Measurements from ENCODE around the gene ARSI. TPM values are rescaled to one million over a fixed set of nuclear protein-coding genes. Genes with fewer than 3 reads are reported as not detected.

The ARSI gene
- total RNA-seq, 6 donors from 2014 or later = 0.78 to 6.3 (median 2.8) TPM

DNA sequence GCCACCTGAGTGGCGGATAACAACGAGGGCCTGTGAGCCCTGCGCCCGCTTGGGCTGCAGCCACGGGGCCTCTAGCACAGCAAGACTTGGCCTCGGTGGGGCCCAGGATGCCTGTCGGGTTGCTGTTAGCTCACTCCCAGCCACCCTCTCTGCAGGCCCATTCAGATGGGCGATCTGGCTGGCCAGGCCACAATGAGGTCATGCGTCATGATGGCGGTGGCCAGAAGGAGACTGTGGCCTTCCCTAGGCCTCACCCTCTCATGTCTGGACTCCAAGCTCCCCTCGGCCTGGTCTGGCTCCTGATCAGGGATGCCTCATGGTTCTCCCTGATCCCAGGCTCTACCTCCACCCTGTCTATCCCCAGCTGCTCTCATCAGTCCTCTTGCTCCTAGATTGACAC is 35.8 kb upstream of the ARSI start:
- DNase-seq (no peak), ATAC-seq (ENCODE audit: low FRiP score in 2 of 2) (peak in 1 of 2 donors; percentile 7)
- Histone ChIP-seq H3K36me3 (no peaks in the 10 kb centered on the region), H3K4me1 (no peaks in the 10 kb centered on the region), H3K27ac (no peak overlapping the region), H3K27me3 (no peaks in the 10 kb centered on the region), H3K9me3 (no peaks in the 10 kb centered on the region), H3K4me3 (no peak overlapping the region)
- 81 to 90% methylated on average over 6 to 11 of the region's 11 CpGs for WGBS, 2 donors
- TF ChIP-seq EP300 (IDR thresholded peaks at IDR 0.05) (no peak), POLR2A (IDR thresholded peaks at IDR 0.05) (no peak), POLR2AphosphoS5 (IDR thresholded peaks at IDR 0.05) (no peak)
- TF ChIP-seq, protein P1, sequence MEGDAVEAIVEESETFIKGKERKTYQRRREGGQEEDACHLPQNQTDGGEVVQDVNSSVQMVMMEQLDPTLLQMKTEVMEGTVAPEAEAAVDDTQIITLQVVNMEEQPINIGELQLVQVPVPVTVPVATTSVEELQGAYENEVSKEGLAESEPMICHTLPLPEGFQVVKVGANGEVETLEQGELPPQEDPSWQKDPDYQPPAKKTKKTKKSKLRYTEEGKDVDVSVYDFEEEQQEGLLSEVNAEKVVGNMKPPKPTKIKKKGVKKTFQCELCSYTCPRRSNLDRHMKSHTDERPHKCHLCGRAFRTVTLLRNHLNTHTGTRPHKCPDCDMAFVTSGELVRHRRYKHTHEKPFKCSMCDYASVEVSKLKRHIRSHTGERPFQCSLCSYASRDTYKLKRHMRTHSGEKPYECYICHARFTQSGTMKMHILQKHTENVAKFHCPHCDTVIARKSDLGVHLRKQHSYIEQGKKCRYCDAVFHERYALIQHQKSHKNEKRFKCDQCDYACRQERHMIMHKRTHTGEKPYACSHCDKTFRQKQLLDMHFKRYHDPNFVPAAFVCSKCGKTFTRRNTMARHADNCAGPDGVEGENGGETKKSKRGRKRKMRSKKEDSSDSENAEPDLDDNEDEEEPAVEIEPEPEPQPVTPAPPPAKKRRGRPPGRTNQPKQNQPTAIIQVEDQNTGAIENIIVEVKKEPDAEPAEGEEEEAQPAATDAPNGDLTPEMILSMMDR (IDR thresholded peaks at IDR 0.05) = no peak

- no peak overlapping the region for H3K4me3 ChIP-seq
- 79 to 88% methylated on average over 4 of the region's 4 CpGs for WGBS, 2 donors
- DNase-seq = no peak
- H3K4me1 ChIP-seq = no peaks in the 10 kb centered on the region
- no peaks in the 10 kb centered on the region for H3K9me3 ChIP-seq
- TF ChIP-seq, protein P1 (IDR thresholded peaks at IDR 0.05) = no peak
- TF ChIP-seq EP300 (IDR thresholded peaks at IDR 0.05) (no peak), POLR2AphosphoS5 (IDR thresholded peaks at IDR 0.05) (no peak), POLR2A (IDR thresholded peaks at IDR 0.05) (no peak)
- H3K36me3 ChIP-seq = no peaks in the 10 kb centered on the region
- ATAC-seq (ENCODE audit: low FRiP score in 2 of 2) = no peak
- no peak overlapping the region for H3K27ac ChIP-seq
- H3K27me3 ChIP-seq = no peaks in the 10 kb centered on the region
Observed at GRCh38 chr5:150335778-150336177, 33.1 kb upstream of the ARSI start.

GRCh38 chr5:150333400-150333799 is 30.7 kb upstream of the ARSI start:
- H3K9me3 ChIP-seq = no peaks in the 10 kb centered on the region
- no peak for DNase-seq
- no peaks in the 10 kb centered on the region for H3K27me3 ChIP-seq
- H3K27ac ChIP-seq = no peak overlapping the region
- H3K36me3 ChIP-seq = no peaks in the 10 kb centered on the region
- WGBS, 2 donors = 66 to 76% methylated on average over 5 of the region's 5 CpGs
- no peak overlapping the region for H3K4me3 ChIP-seq
- ATAC-seq (ENCODE audit: low FRiP score in 2 of 2) = no peak
- no peaks in the 10 kb centered on the region for H3K4me1 ChIP-seq
- TF ChIP-seq POLR2AphosphoS5 (IDR thresholded peaks at IDR 0.05) (no peak), EP300 (IDR thresholded peaks at IDR 0.05) (no peak), POLR2A (IDR thresholded peaks at IDR 0.05) (no peak)
- TF ChIP-seq, protein P1 (IDR thresholded peaks at IDR 0.05) = no peak

- DNase-seq = no peak
- 72 to 77% methylated on average over 17 of the region's 17 CpGs for WGBS, 2 donors
Observed at GRCh38 chr5:150329881-150330876, 27.5 kb upstream of the ARSI start.

DNA sequence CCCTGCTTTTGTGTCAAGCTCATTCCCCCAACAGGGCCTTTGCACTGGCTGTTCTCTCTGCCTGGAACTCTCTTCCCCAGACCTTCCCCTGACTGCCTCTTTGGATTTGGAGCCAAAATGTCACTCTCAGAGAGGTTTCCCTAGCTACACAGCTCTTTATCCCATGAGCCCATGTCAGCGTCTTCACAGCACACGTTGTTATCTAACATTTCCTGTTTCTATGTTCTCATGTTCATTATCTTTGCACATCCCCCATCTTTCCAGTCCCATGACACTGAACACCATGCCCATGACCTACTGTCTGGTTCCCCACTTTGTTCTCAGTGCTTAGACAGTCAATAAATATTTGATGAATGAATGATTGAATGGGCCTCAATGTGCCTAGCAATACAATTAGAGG is 26.3 kb upstream of the ARSI start:
- H3K4me3 ChIP-seq = no peak overlapping the region
- ATAC-seq (ENCODE audit: low FRiP score in 2 of 2) (peak in 1 of 2 donors; percentile 34), DNase-seq (no peak)
- 29 to 42% methylated on average over 2 of the region's 2 CpGs for WGBS, 2 donors
- H3K27me3 ChIP-seq = no peaks in the 10 kb centered on the region
- no peak for TF ChIP-seq POLR2A (IDR thresholded peaks at IDR 0.05)
- peak in 1 of 4 donors; percentile 13 for TF ChIP-seq EP300 (IDR thresholded peaks at IDR 0.05)
- no peak overlapping the region for H3K27ac ChIP-seq
- H3K9me3 ChIP-seq = no peaks in the 10 kb centered on the region
- no peaks in the 10 kb centered on the region for H3K4me1 ChIP-seq
- no peaks in the 10 kb centered on the region for H3K36me3 ChIP-seq

More at GRCh38 chr5:150329881-150330876, 27.5 kb upstream of the ARSI start:
- no peak for ATAC-seq (ENCODE audit: low FRiP score in 2 of 2)
- no peaks in the 10 kb centered on the region for H3K27me3 ChIP-seq
- no peaks in the 10 kb centered on the region for H3K4me1 ChIP-seq
- no peak for TF ChIP-seq POLR2AphosphoS5 (IDR thresholded peaks at IDR 0.05)
- no peaks in the 10 kb centered on the region for H3K36me3 ChIP-seq
- H3K27ac ChIP-seq = no peak overlapping the region
- no peaks in the 10 kb centered on the region for H3K9me3 ChIP-seq
- H3K4me3 ChIP-seq = no peak overlapping the region

All from upper lobe of left lung (tissue), 6 donors.